HUES64 (cell line): Measurements from ENCODE around the gene ARHGEF3.
"Not testable (repeated sequence)": the region's sequence is repeated elsewhere in the genome, so short reads cannot be mapped to it uniquely, and the experiment has no call there.

Source experiments
- H3K27ac ChIP-seq: 2 replicates; pipeline ENCODE4 v1.7.0; 2013; ENCODE audit warnings: low read depth, low read length, inconsistent platforms
- H3K27me3 ChIP-seq: 2 replicates; pipeline ENCODE4 v1.6.1; 2013; ENCODE audit warnings: mild to moderate bottlenecking, low read length; ENCODE audit not compliant: insufficient read depth
- H3K36me3 ChIP-seq: 2 replicates; pipeline ENCODE4 v1.6.1; 2013; ENCODE audit warnings: mild to moderate bottlenecking, low read length; ENCODE audit not compliant: insufficient read depth
- H3K4me1 ChIP-seq: 2 replicates; pipeline ENCODE4 v1.6.1; 2013; ENCODE audit warnings: mild to moderate bottlenecking, low read length, moderate library complexity; ENCODE audit not compliant: insufficient read depth
- H3K4me3 ChIP-seq: 2 replicates; pipeline ENCODE4 v1.5.1; 2013; ENCODE audit warnings: mild to moderate bottlenecking, low read length, moderate library complexity
- H3K9ac ChIP-seq: 2 replicates; pipeline ENCODE4 v1.6.1; 2013; ENCODE audit warnings: mild to moderate bottlenecking, low read depth, low read length
- H3K9me3 ChIP-seq: 2 replicates; pipeline ENCODE4 v1.6.1; 2013; ENCODE audit warnings: low read depth, low read length; ENCODE audit not compliant: insufficient read depth
- WGBS: fragments of 150-250, 120-280 bp; methylation state at CpG from one replicate; pipeline ENCODE4 v1.1.7; 2013; ENCODE audit warnings: missing lambda C conversion rate; 5-methylcytosine and 5-hydroxymethylcytosine counted together

Gene ARHGEF3

GRCh38 chr3:56748663-56749231 lies 53.0 kb downstream of the ARHGEF3 start:
- Histone ChIP-seq H3K27me3 (no peaks in the 10 kb centered on the region), H3K36me3 (no peaks in the 10 kb centered on the region; the same call in 1 of the 2 replicates), H3K27ac (no peak overlapping the region), H3K4me1 (peaks cover 7% of the 10 kb centered on the region; the same call in 1 of the 2 replicates), H3K9me3 (no peaks in the 10 kb centered on the region), H3K9ac (no peak overlapping the region), H3K4me3 (no peak overlapping the region)
- WGBS: 86% methylated on average over 6 of the region's 8 CpGs

GRCh38 chr3:56747150-56747549 lies 54.6 kb downstream of the ARHGEF3 start:
- no peak overlapping the region for H3K9ac ChIP-seq
- H3K27me3 ChIP-seq: no peaks in the 10 kb centered on the region
- no peaks in the 10 kb centered on the region for H3K4me1 ChIP-seq
- WGBS: 93% methylated on average over 2 of the region's 2 CpGs
- H3K9me3 ChIP-seq: no peaks in the 10 kb centered on the region
- no peak overlapping the region for H3K4me3 ChIP-seq
- no peak overlapping the region for H3K27ac ChIP-seq
- no peaks in the 10 kb centered on the region; the same call in 1 of the 2 replicates for H3K36me3 ChIP-seq

- H3K27me3 ChIP-seq: no peaks in the 10 kb centered on the region
- whole genome bisulfite sequencing: 92% methylated on average over 5 of the region's 5 CpGs
- no peak overlapping the region for H3K4me3 ChIP-seq
- H3K9ac ChIP-seq: no peak overlapping the region
- no peak overlapping the region for H3K27ac ChIP-seq
- no peaks in the 10 kb centered on the region for H3K4me1 ChIP-seq
- H3K9me3 ChIP-seq: no peaks in the 10 kb centered on the region
- H3K36me3 ChIP-seq: no peaks in the 10 kb centered on the region; the same call in 1 of the 2 replicates
Measured at GRCh38 chr3:56744016-56744415, 57.7 kb downstream of the ARHGEF3 start.

GRCh38 chr3:56742887-56743286 lies 58.9 kb downstream of the ARHGEF3 start:
- no peaks in the 10 kb centered on the region for H3K4me1 ChIP-seq
- no peak overlapping the region for H3K9ac ChIP-seq
- no peak overlapping the region for H3K27ac ChIP-seq
- H3K27me3 ChIP-seq: no peaks in the 10 kb centered on the region
- H3K9me3 ChIP-seq: no peaks in the 10 kb centered on the region
- 90% methylated on average over 3 of the region's 3 CpGs for WGBS
- no peaks in the 10 kb centered on the region; the same call in 1 of the 2 replicates for H3K36me3 ChIP-seq
- no peak overlapping the region for H3K4me3 ChIP-seq

- Histone ChIP-seq H3K9ac (no peak overlapping the region), H3K36me3 (no peaks in the 10 kb centered on the region), H3K9me3 (no peaks in the 10 kb centered on the region), H3K4me3 (no peak overlapping the region), H3K27me3 (no peaks in the 10 kb centered on the region), H3K27ac (no peak overlapping the region), H3K4me1 (no peaks in the 10 kb centered on the region)
- WGBS: 98% methylated on average over 4 of the region's 6 CpGs
Measured at GRCh38 chr3:56739036-56739435, 62.7 kb downstream of the ARHGEF3 start.

GRCh38 chr3:56737006-56737405 lies 64.7 kb downstream of the ARHGEF3 start:
- H3K4me3 ChIP-seq: no peak overlapping the region
- WGBS: 96% methylated on average over 10 of the region's 10 CpGs
- H3K36me3 ChIP-seq: no peaks in the 10 kb centered on the region
- H3K9me3 ChIP-seq: no peaks in the 10 kb centered on the region
- H3K27me3 ChIP-seq: no peaks in the 10 kb centered on the region
- H3K9ac ChIP-seq: no peak overlapping the region
- no peak overlapping the region for H3K27ac ChIP-seq
- peaks cover 2% of the 10 kb centered on the region for H3K4me1 ChIP-seq

GRCh38 chr3:56732109-56732508 lies 69.6 kb downstream of the ARHGEF3 start:
- Histone ChIP-seq H3K27ac (no peak overlapping the region), H3K4me1 (peaks cover 8% of the 10 kb centered on the region), H3K4me3 (no peak overlapping the region), H3K36me3 (no peaks in the 10 kb centered on the region), H3K27me3 (no peaks in the 10 kb centered on the region), H3K9me3 (no peaks in the 10 kb centered on the region), H3K9ac (no peak overlapping the region)
- WGBS: 88% methylated on average over 8 of the region's 8 CpGs

- no peak overlapping the region for H3K27ac ChIP-seq
- no peaks in the 10 kb centered on the region for H3K9me3 ChIP-seq
- H3K4me3 ChIP-seq: no peak overlapping the region
- no peaks in the 10 kb centered on the region for H3K4me1 ChIP-seq
- no peak overlapping the region for H3K9ac ChIP-seq
- H3K27me3 ChIP-seq: no peaks in the 10 kb centered on the region
- 92% methylated on average over 3 of the region's 3 CpGs for WGBS
- no peaks in the 10 kb centered on the region for H3K36me3 ChIP-seq
Measured at GRCh38 chr3:56725175-56725574, 76.6 kb downstream of the ARHGEF3 start.

- H3K27me3 ChIP-seq: no peaks in the 10 kb centered on the region
- WGBS: 100% methylated on average over 3 of the region's 3 CpGs
- no peak overlapping the region for H3K4me3 ChIP-seq
- no peaks in the 10 kb centered on the region for H3K9me3 ChIP-seq
- no peak overlapping the region for H3K9ac ChIP-seq
- H3K27ac ChIP-seq: no peak overlapping the region
- H3K36me3 ChIP-seq: no peaks in the 10 kb centered on the region
- no peaks in the 10 kb centered on the region for H3K4me1 ChIP-seq
Measured at GRCh38 chr3:56724676-56725075, 77.1 kb downstream of the ARHGEF3 start.

GRCh38 chr3:56720849-56721248 lies 80.9 kb downstream of the ARHGEF3 start:
- no peaks in the 10 kb centered on the region for H3K4me1 ChIP-seq
- H3K27me3 ChIP-seq: no peaks in the 10 kb centered on the region
- H3K4me3 ChIP-seq: no peak overlapping the region
- no peak overlapping the region for H3K27ac ChIP-seq
- no peaks in the 10 kb centered on the region; the same call in 1 of the 2 replicates for H3K9me3 ChIP-seq
- H3K36me3 ChIP-seq: no peaks in the 10 kb centered on the region
- no peak overlapping the region for H3K9ac ChIP-seq

GRCh38 chr3:56718809-56719208 lies 82.9 kb downstream of the ARHGEF3 start:
- not testable (repeated sequence) for H3K9me3 ChIP-seq, H3K4me3 ChIP-seq, H3K36me3 ChIP-seq, H3K9ac ChIP-seq, H3K27me3 ChIP-seq, H3K4me1 ChIP-seq, H3K27ac ChIP-seq
- 97% methylated on average over 21 of the region's 21 CpGs for WGBS

GRCh38 chr3:56711344-56711743 lies 90.4 kb downstream of the ARHGEF3 start:
- no peaks in the 10 kb centered on the region for H3K36me3 ChIP-seq
- no peak overlapping the region for H3K9ac ChIP-seq
- H3K27me3 ChIP-seq: no peaks in the 10 kb centered on the region
- H3K9me3 ChIP-seq: peaks cover 5% of the 10 kb centered on the region; the same call in 1 of the 2 replicates
- no peak overlapping the region for H3K27ac ChIP-seq
- H3K4me3 ChIP-seq: no peak overlapping the region
- no peaks in the 10 kb centered on the region for H3K4me1 ChIP-seq
- 95% methylated on average over 2 of the region's 2 CpGs for whole genome bisulfite sequencing
